MM.1S (cell line): ENCODE results near the gene DNAH6.

Experiments
- EZH2 ChIP-seq: fragments of 300-600 bp; sonication (generic); optimal IDR thresholded peaks from 2 replicates; pipeline ENCODE3; 2017; ENCODE audit warnings: low read depth, mild to moderate bottlenecking, antibody characterized with exemption, low read length, mixed read lengths
- EZH2phosphoT487 ChIP-seq: fragments of 300-600 bp; sonication (generic); IDR thresholded peaks from 2 replicates; pipeline ENCODE4 v1.6.1; 2018; ENCODE audit warnings: antibody characterized with exemption, low read length
- TF ChIP-seq, protein P1 (sequence below): fragments of 300-600 bp; sonication (generic); IDR thresholded peaks from 2 replicates; pipeline ENCODE4 v1.5.1; 2016; ENCODE audit warnings: antibody characterized with exemption, low read length, mixed read lengths

GRCh38 chr2:84491256-84491655 is 25.0 kb upstream of the DNAH6 start:
- TF ChIP-seq, protein P1, sequence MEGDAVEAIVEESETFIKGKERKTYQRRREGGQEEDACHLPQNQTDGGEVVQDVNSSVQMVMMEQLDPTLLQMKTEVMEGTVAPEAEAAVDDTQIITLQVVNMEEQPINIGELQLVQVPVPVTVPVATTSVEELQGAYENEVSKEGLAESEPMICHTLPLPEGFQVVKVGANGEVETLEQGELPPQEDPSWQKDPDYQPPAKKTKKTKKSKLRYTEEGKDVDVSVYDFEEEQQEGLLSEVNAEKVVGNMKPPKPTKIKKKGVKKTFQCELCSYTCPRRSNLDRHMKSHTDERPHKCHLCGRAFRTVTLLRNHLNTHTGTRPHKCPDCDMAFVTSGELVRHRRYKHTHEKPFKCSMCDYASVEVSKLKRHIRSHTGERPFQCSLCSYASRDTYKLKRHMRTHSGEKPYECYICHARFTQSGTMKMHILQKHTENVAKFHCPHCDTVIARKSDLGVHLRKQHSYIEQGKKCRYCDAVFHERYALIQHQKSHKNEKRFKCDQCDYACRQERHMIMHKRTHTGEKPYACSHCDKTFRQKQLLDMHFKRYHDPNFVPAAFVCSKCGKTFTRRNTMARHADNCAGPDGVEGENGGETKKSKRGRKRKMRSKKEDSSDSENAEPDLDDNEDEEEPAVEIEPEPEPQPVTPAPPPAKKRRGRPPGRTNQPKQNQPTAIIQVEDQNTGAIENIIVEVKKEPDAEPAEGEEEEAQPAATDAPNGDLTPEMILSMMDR = no peak
- TF ChIP-seq EZH2phosphoT487 (no peak), EZH2 (no peak)
